HG02623 (cell line): ENCODE measurements around the gene HYLS1.

ENCODE experiments used
- ATAC-seq: cut with Tn5 transposase; IDR thresholded peaks from one replicate; pipeline ENCODE4 v1.9.1; 2021; ENCODE audit warnings: moderate library complexity; ENCODE audit not compliant: unreplicated experiment

The HYLS1 gene

DNA sequence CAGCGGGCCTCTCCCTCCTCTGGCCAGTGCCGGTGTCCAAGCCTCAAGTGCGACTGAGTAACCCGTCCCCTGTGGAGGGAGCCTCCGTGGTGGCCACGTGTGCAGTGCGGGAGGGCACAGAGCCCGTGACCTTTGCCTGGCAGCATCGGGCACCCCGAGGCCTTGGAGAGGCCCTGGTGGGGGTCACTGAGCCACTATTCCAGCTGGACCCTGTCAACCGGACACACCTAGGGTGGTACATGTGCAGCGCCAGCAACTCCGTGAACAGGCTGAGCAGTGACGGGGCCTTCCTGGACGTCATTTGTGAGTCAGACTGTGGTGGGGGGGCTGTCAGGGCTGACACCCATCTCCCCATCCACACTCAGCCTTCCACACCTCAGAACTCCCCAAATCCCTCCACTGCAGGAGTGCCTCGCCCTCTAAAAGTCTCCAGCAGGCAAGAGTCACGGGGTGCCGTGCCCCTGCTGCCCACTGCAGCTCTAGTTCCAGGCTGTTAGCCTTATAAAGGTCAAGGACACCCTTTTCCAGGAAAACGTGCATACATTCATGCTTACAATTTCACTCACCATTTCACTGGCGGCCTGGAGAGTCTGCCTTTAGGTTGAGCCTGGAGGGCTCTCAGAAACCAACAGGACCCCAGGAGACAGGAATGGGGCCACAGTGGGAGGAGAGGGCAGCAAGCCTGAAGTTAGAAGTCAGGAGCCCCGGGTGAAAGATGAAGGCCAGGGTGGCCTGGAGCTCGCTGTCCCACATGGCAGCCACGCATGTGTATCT is 61.0 kb downstream of the HYLS1 start:
- no peak for ATAC-seq

DNA sequence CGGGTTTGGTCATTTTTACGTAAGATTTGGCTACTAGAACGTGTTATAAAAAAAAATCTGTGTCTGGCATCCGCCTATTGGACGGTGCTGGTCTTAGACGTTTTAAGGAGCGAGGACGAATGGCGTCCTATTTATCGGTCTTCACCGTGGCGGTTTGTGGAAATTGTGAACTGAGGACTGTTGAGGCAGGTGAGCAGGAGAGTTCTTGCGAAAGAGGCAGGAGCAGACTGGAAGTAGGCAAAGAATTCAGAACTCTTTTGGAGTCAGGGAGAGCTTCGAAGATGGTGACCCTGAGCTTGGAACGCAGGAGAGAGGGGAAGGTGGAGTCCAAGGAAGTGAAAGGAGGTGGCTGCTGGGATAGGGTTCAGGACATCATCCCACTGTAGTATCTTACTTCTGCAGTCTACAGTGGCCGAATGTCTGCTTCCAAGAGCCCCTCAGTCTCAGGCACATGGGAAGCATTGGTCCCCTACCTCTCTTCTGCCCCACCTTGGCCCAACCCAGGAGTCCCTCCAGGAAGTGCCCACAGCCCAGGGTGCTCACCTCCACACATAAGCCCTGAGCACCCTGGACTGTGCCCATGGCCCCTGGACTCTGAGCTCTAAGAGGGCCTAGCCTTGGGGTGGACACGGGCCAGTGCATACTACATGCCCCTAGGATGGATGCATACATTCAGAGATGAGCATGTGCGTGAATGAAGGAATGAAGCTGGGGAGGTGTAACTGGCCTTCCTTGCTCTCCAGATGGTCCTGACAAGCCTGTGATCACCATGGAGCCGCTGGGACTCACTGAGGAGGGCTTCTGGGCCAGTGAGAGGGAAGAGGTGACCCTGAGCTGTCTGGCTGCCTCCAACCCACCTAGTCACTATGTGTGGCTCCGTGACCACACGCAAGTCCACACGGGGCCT is 62.1 kb downstream of the HYLS1 start:
- no peak for ATAC-seq

DNA sequence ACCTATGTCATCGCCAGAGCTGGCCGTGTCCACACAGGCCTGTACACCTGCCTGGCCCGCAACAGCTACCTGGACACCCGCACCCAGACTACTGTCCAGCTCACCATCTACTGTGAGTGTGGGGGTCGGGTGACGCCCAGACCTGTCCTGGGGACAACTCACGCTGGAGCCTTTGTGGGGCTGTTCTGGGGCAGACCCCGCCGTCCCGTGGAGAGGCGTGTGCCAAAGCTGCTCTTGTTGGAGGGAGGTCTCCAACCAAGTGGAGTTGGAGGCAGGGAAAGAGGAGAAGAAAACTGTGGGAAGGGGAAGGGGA is 62.7 kb downstream of the HYLS1 start:
- ATAC-seq, result no peak
